Measurements from ENCODE around the gene KRTAP10-5. TPM values are rescaled to one million over a fixed set of nuclear protein-coding genes. Genes with fewer than 3 reads are reported as not detected.

The KRTAP10-5 gene
- total and polyA plus RNA-seq, 2 experiments from 2014 or later: not detected

- Histone ChIP-seq H3K27me3 (replicated peaks; ENCODE audit: insufficient read depth) (peaks cover 5% of the 10 kb centered on the region), H3K4me3 (no peak overlapping the region), H3F3A (ENCODE audit: insufficient read depth) (no peaks in the 10 kb centered on the region), H3K4me2 (ENCODE audit: unreplicated experiment) (no peak overlapping the region), H3K4me1 (ENCODE audit: insufficient read depth) (no peaks in the 10 kb centered on the region), H4K20me1 (ENCODE audit: insufficient read depth) (no peaks in the 10 kb centered on the region), H3K79me2 (ENCODE audit: insufficient read depth) (no peaks in the 10 kb centered on the region), H3K36me3 (ENCODE audit: low read depth) (no peaks in the 10 kb centered on the region), H2AFZ (no peak overlapping the region), H3K27ac (no peak overlapping the region), H3K9me3 (ENCODE audit: low read depth) (no peaks in the 10 kb centered on the region), H3K9ac (no peak overlapping the region), H3K9me2 (ENCODE audit: insufficient read depth) (no peaks in the 10 kb centered on the region)
- WGBS, 2 experiments (ENCODE audit: low coverage in 1 of 2, low lambda C conversion rate in 2 of 2, missing lambda C conversion rate in 2 of 2): 62 to 64% methylated on average over 38 to 39 of the region's 40 CpGs
- in situ Hi-C loops (cut with MboI): no loop called here
- TF ChIP-seq EZH2phosphoT487 (IDR thresholded peaks at IDR 0.05; ENCODE audit: insufficient read depth, low read depth) (no peak), EZH2 (IDR thresholded peaks at IDR 0.05; ENCODE audit: insufficient read depth, poor library complexity, severe bottlenecking) (no peak)
- DNase-seq: no peak
Observed at GRCh38 chr21:44571844-44572782, 8.3 kb downstream of the KRTAP10-5 start.

GRCh38 chr21:44571296-44571695 is 9.1 kb downstream of the KRTAP10-5 start:
- Histone ChIP-seq H3K27me3 (replicated peaks; ENCODE audit: insufficient read depth) (peaks cover 13% of the 10 kb centered on the region; the same call in 1 of the 2 replicates), H3K79me2 (ENCODE audit: insufficient read depth) (no peaks in the 10 kb centered on the region), H3F3A (ENCODE audit: insufficient read depth) (no peaks in the 10 kb centered on the region), H3K4me2 (ENCODE audit: unreplicated experiment) (no peak overlapping the region), H2AFZ (no peak overlapping the region), H3K4me1 (ENCODE audit: insufficient read depth) (no peaks in the 10 kb centered on the region), H3K9ac (no peak overlapping the region), H4K20me1 (ENCODE audit: insufficient read depth) (no peaks in the 10 kb centered on the region), H3K36me3 (ENCODE audit: low read depth) (no peaks in the 10 kb centered on the region), H3K4me3 (no peak overlapping the region), H3K9me2 (ENCODE audit: insufficient read depth) (no peaks in the 10 kb centered on the region), H3K27ac (no peak overlapping the region), H3K9me3 (ENCODE audit: low read depth) (no peaks in the 10 kb centered on the region)
- no peak for DNase-seq
- TF ChIP-seq EZH2phosphoT487 (IDR thresholded peaks at IDR 0.05; ENCODE audit: insufficient read depth, low read depth): no peak
- TF ChIP-seq EZH2 (IDR thresholded peaks at IDR 0.05; ENCODE audit: insufficient read depth, poor library complexity, severe bottlenecking): no peak
- in situ Hi-C loops (cut with MboI): no loop called here
- WGBS, 2 experiments (ENCODE audit: low coverage in 1 of 2, low lambda C conversion rate in 2 of 2, missing lambda C conversion rate in 2 of 2): 21 to 26% methylated on average over 4 of the region's 4 CpGs

GRCh38 chr21:44569861-44570517 is 10.4 kb downstream of the KRTAP10-5 start:
- Histone ChIP-seq H4K20me1 (ENCODE audit: insufficient read depth) (no peaks in the 10 kb centered on the region), H3K4me3 (no peak overlapping the region), H3K4me1 (ENCODE audit: insufficient read depth) (no peaks in the 10 kb centered on the region), H3K79me2 (ENCODE audit: insufficient read depth) (no peaks in the 10 kb centered on the region), H3K36me3 (ENCODE audit: low read depth) (no peaks in the 10 kb centered on the region), H3F3A (ENCODE audit: insufficient read depth) (no peaks in the 10 kb centered on the region), H3K9ac (no peak overlapping the region), H3K27ac (no peak overlapping the region), H3K4me2 (ENCODE audit: unreplicated experiment) (no peak overlapping the region), H3K9me3 (ENCODE audit: low read depth) (no peaks in the 10 kb centered on the region), H3K27me3 (replicated peaks; ENCODE audit: insufficient read depth) (peaks cover 14% of the 10 kb centered on the region; the same call in 1 of the 2 replicates), H2AFZ (no peak overlapping the region), H3K9me2 (ENCODE audit: insufficient read depth) (no peaks in the 10 kb centered on the region)
- 39 to 44% methylated on average over 11 to 12 of the region's 12 CpGs for WGBS, 2 experiments (ENCODE audit: low coverage in 1 of 2, low lambda C conversion rate in 2 of 2, missing lambda C conversion rate in 2 of 2)
- in situ Hi-C loops (cut with MboI): no loop called here
- TF ChIP-seq EZH2phosphoT487 (IDR thresholded peaks at IDR 0.05; ENCODE audit: insufficient read depth, low read depth) (no peak), EZH2 (IDR thresholded peaks at IDR 0.05; ENCODE audit: insufficient read depth, poor library complexity, severe bottlenecking) (no peak)
- no peak for DNase-seq

GRCh38 chr21:44568667-44569556 is 11.5 kb downstream of the KRTAP10-5 start:
- no peaks in the 10 kb centered on the region for H3F3A ChIP-seq (ENCODE audit: insufficient read depth)
- H3K4me1 ChIP-seq (ENCODE audit: insufficient read depth): no peaks in the 10 kb centered on the region
- H3K9me3 ChIP-seq (ENCODE audit: low read depth): no peaks in the 10 kb centered on the region
- no peaks in the 10 kb centered on the region for H3K79me2 ChIP-seq (ENCODE audit: insufficient read depth)
- in situ Hi-C loops (cut with MboI): no loop called here
- H4K20me1 ChIP-seq (ENCODE audit: insufficient read depth): no peaks in the 10 kb centered on the region
- WGBS, 2 experiments (ENCODE audit: low coverage in 1 of 2, low lambda C conversion rate in 2 of 2, missing lambda C conversion rate in 2 of 2): 48 to 49% methylated on average over 26 to 27 of the region's 27 CpGs
- H2AFZ ChIP-seq: no peak overlapping the region
- no peak overlapping the region for H3K9ac ChIP-seq
- H3K27ac ChIP-seq: no peak overlapping the region
- no peak for DNase-seq
- H3K4me2 ChIP-seq (ENCODE audit: unreplicated experiment): no peak overlapping the region
- no peak overlapping the region for H3K4me3 ChIP-seq
- TF ChIP-seq EZH2phosphoT487 (IDR thresholded peaks at IDR 0.05; ENCODE audit: insufficient read depth, low read depth) (no peak), EZH2 (IDR thresholded peaks at IDR 0.05; ENCODE audit: insufficient read depth, poor library complexity, severe bottlenecking) (no peak)
- H3K9me2 ChIP-seq (ENCODE audit: insufficient read depth): no peaks in the 10 kb centered on the region
- H3K27me3 ChIP-seq (replicated peaks; ENCODE audit: insufficient read depth): peaks cover 14% of the 10 kb centered on the region; the same call in 1 of the 2 replicates
- H3K36me3 ChIP-seq (ENCODE audit: low read depth): no peaks in the 10 kb centered on the region

All from GM23248 (cell line).